ENCODE data around the gene AP1S3. TPM values are rescaled to one million over a fixed set of nuclear protein-coding genes. Genes with fewer than 3 reads are reported as not detected.

AP1S3 gene
- 61.7 and 97.0 TPM in 2 replicates for total RNA-seq

DNA sequence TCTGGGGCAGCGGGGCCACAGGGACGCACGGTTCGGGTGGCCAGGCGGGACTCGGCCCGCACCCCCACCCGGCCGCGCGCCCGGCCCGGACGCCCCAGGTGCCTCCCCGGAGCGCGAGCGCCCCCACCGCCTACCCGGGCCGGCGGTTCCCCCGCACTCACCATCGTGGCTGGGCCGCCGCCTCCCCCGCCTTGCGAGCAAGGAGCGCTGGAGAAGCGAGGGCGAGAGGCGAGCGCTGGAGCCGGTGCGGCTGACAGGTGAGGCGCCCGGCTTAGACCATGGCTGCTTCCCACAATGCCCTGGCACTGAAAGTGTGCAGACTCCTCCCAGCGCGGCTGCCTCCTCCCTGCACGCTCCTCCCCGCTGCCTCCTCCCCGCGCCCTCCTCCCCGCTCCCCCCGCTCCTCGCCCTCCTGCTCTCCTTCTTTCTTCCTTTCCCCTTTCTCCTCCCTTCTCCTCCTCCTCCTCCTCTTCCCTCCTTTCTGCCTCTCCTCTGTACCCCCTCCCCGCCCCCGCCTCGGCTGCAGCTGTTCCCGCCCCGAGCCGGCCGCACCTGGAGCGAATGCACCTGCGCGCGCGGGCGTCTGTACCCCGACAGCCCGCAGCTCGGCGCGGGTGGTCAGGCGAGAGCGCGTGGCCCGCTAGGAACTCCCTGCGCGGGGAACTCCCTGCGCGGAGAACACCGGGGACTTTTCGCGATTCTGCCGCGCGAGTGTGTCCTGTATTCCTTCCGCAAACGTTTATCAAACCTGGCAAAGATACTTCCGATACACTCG is at the start of gene AP1S3:
AP1S3 (minus strand) TSS at position 296 of the 775 bp plus-strand sequence; CDS start at position 164, 132 bp downstream.

Other genes starting within 250 kb of the AP1S3 start
- gene SCG2, start 235.2 kb downstream of the AP1S3 start, total RNA-seq = 5.4 and 6.8 TPM in 2 replicates
- 191 and 225 TPM in 2 replicates for gene WDFY1, start 107.8 kb upstream of the AP1S3 start, total RNA-seq
- gene MRPL44, start 119.9 kb upstream of the AP1S3 start, total RNA-seq = 40.1 and 44.9 TPM in 2 replicates
- gene SERPINE2, start 201.7 kb upstream of the AP1S3 start, total RNA-seq = 630 and 993 TPM in 2 replicates